Measurements from ENCODE around the gene TMBIM6.

DNA sequence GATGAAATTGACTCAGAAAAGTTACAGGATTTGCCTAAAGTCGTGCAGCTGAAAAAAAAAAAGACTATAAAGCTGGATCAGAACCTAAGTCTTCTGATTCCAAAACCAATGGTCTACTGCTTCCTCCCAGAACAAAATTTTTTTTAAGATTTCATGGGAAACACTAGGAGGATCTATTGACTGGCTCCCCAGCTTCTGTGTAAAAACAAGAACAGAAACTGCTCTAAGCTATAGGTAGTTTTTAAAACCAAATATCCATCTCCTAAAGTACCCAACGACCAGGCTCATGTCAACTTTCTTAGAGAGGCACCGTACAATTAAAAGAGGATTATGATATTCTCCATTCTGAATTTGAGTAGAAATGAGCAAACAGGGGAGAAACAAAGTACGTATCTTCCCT lies 43.5 kb upstream of the TMBIM6 start:
- TF ChIP-seq ZNF777 (tag by site-specific recombination; IDR thresholded peaks at IDR 0.05; ENCODE audit: borderline replicate concordance): no peak
- TF ChIP-seq, protein P1, sequence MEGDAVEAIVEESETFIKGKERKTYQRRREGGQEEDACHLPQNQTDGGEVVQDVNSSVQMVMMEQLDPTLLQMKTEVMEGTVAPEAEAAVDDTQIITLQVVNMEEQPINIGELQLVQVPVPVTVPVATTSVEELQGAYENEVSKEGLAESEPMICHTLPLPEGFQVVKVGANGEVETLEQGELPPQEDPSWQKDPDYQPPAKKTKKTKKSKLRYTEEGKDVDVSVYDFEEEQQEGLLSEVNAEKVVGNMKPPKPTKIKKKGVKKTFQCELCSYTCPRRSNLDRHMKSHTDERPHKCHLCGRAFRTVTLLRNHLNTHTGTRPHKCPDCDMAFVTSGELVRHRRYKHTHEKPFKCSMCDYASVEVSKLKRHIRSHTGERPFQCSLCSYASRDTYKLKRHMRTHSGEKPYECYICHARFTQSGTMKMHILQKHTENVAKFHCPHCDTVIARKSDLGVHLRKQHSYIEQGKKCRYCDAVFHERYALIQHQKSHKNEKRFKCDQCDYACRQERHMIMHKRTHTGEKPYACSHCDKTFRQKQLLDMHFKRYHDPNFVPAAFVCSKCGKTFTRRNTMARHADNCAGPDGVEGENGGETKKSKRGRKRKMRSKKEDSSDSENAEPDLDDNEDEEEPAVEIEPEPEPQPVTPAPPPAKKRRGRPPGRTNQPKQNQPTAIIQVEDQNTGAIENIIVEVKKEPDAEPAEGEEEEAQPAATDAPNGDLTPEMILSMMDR (tag by site-specific recombination; IDR thresholded peaks at IDR 0.05): no peak
- TF ChIP-seq ZBTB11 (tag by site-specific recombination; conservative IDR thresholded peaks at IDR 0.05; ENCODE audit: low read depth): no peak
- no peak for TF ChIP-seq ZNF302 (tag by site-specific recombination; IDR thresholded peaks at IDR 0.05; ENCODE audit: low read depth)
- TF ChIP-seq ZNF132 (tag by site-specific recombination; IDR thresholded peaks at IDR 0.05; ENCODE audit: borderline replicate concordance): no peak
- TF ChIP-seq ZFP3 (tag by site-specific recombination; IDR thresholded peaks at IDR 0.05; ENCODE audit: low read depth): no peak
- TF ChIP-seq KLF1 (tag by site-specific recombination; IDR thresholded peaks at IDR 0.05): no peak
- TF ChIP-seq, protein P2, sequence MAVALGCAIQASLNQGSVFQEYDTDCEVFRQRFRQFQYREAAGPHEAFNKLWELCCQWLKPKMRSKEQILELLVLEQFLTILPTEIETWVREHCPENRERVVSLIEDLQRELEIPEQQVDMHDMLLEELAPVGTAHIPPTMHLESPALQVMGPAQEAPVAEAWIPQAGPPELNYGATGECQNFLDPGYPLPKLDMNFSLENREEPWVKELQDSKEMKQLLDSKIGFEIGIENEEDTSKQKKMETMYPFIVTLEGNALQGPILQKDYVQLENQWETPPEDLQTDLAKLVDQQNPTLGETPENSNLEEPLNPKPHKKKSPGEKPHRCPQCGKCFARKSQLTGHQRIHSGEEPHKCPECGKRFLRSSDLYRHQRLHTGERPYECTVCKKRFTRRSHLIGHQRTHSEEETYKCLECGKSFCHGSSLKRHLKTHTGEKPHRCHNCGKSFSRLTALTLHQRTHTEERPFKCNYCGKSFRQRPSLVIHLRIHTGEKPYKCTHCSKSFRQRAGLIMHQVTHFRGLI (tag by site-specific recombination; IDR thresholded peaks at IDR 0.05): no peak
- no peak for TF ChIP-seq ZNF433 (tag by site-specific recombination; IDR thresholded peaks at IDR 0.05; ENCODE audit: low read depth)
- no peak for TF ChIP-seq ZNF521 (tag by site-specific recombination; IDR thresholded peaks at IDR 0.05)
- TF ChIP-seq, protein P3, sequence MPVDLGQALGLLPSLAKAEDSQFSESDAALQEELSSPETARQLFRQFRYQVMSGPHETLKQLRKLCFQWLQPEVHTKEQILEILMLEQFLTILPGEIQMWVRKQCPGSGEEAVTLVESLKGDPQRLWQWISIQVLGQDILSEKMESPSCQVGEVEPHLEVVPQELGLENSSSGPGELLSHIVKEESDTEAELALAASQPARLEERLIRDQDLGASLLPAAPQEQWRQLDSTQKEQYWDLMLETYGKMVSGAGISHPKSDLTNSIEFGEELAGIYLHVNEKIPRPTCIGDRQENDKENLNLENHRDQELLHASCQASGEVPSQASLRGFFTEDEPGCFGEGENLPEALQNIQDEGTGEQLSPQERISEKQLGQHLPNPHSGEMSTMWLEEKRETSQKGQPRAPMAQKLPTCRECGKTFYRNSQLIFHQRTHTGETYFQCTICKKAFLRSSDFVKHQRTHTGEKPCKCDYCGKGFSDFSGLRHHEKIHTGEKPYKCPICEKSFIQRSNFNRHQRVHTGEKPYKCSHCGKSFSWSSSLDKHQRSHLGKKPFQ (tag by site-specific recombination; IDR thresholded peaks at IDR 0.05): no peak
- TF ChIP-seq ATF2 (tag by site-specific recombination; IDR thresholded peaks at IDR 0.05; ENCODE audit: low read depth): no peak
- TF ChIP-seq KLF10 (tag by site-specific recombination; IDR thresholded peaks at IDR 0.05): no peak
- no peak for TF ChIP-seq ZNF510 (tag by site-specific recombination; IDR thresholded peaks at IDR 0.05; ENCODE audit: insufficient replicate concordance)
